Islet of Langerhans (tissue), 1 donor: ENCODE data around the gene MFAP2.

Source experiments
- FAIRE-seq: peaks from one replicate; lab custom pipeline; 2011; peaks lifted over from hg19 to GRCh38; lab: Jason Lieb, UNC

MFAP2 gene

GRCh38 chr1:16980473-16981268 lies at the start of gene MFAP2:
MFAP2 (minus strand) TSS chr1:16980620; CDS start chr1:16978273, 2,347 bp downstream.
- no peak for FAIRE-seq

GRCh38 chr1:17030206-17030605 lies 49.8 kb upstream of the MFAP2 start:
- FAIRE-seq: no peak

GRCh38 chr1:17028662-17029188 lies 48.3 kb upstream of the MFAP2 start:
- FAIRE-seq: no peak

- peak; percentile 82 for FAIRE-seq
Observed at GRCh38 chr1:17027900-17028299, 47.5 kb upstream of the MFAP2 start.

GRCh38 chr1:17027403-17027802 lies 47.0 kb upstream of the MFAP2 start:
- FAIRE-seq: no peak

GRCh38 chr1:17024721-17025120 lies 44.3 kb upstream of the MFAP2 start:
- no peak for FAIRE-seq

GRCh38 chr1:17023573-17023972 lies 43.2 kb upstream of the MFAP2 start:
- FAIRE-seq: no peak

- FAIRE-seq: no peak
Observed at GRCh38 chr1:17023102-17023501, 42.7 kb upstream of the MFAP2 start.

- no peak for FAIRE-seq
Observed at GRCh38 chr1:17021896-17022295, 41.5 kb upstream of the MFAP2 start.

GRCh38 chr1:17020502-17020901 lies 40.1 kb upstream of the MFAP2 start:
- FAIRE-seq: no peak

- FAIRE-seq: no peak
Observed at GRCh38 chr1:17018849-17019248, 38.4 kb upstream of the MFAP2 start.

- no peak for FAIRE-seq
Observed at GRCh38 chr1:17017435-17017834, 37.0 kb upstream of the MFAP2 start.

GRCh38 chr1:17016317-17016661 lies 35.9 kb upstream of the MFAP2 start:
- FAIRE-seq: peak; percentile 9

- no peak for FAIRE-seq
Observed at GRCh38 chr1:17014671-17015567, 34.5 kb upstream of the MFAP2 start.

- FAIRE-seq: no peak
Observed at GRCh38 chr1:17013491-17014320, 33.3 kb upstream of the MFAP2 start.

- no peak for FAIRE-seq
Observed at GRCh38 chr1:17012775-17013490, 32.5 kb upstream of the MFAP2 start.

GRCh38 chr1:17011439-17012307 lies 31.3 kb upstream of the MFAP2 start, which contains the start of gene ATP13A2:
ATP13A2 (minus strand) TSS chr1:17011928; CDS start chr1:17011738, 190 bp downstream.
- FAIRE-seq: no peak

- no peak for FAIRE-seq
Observed at GRCh38 chr1:17011092-17011438, 30.6 kb upstream of the MFAP2 start.

- FAIRE-seq: no peak
Observed at GRCh38 chr1:17009706-17010105, 29.3 kb upstream of the MFAP2 start.

GRCh38 chr1:17008208-17008855 lies 27.9 kb upstream of the MFAP2 start:
- no peak for FAIRE-seq
